C4-2B (cell line): ENCODE measurements around the gene DUSP10.

Experiments
- H3K27ac ChIP-seq: fragments of 450-650 bp; 2 replicates; pipeline ENCODE4 v1.5.1; 2017
- CTCF ChIP-seq: fragments of 450-650 bp; conservative IDR thresholded peaks from 2 replicates; pipeline ENCODE4 v1.5.1; 2017; ENCODE audit warnings: mild to moderate bottlenecking
- ZFX ChIP-seq: fragments of 450-650 bp; IDR thresholded peaks from 2 replicates; pipeline ENCODE4 v1.6.1; 2017

The DUSP10 gene

GRCh38 chr1:221664253-221664652 lies 77.6 kb downstream of the DUSP10 start:
- H3K27ac ChIP-seq: no peak overlapping the region
- no peak for TF ChIP-seq CTCF
- TF ChIP-seq ZFX: no peak

- no peak for TF ChIP-seq CTCF
- TF ChIP-seq ZFX: no peak
Observed at GRCh38 chr1:221663321-221663720, 78.6 kb downstream of the DUSP10 start.

GRCh38 chr1:221655766-221656305 lies 86.1 kb downstream of the DUSP10 start:
- TF ChIP-seq ZFX (no peak), CTCF (no peak)
- no peak overlapping the region for H3K27ac ChIP-seq

More at GRCh38 chr1:221663321-221663720, 78.6 kb downstream of the DUSP10 start:
- H3K27ac ChIP-seq: no peak overlapping the region
